ENCODE data around the gene PDGFA. TPM values are rescaled to one million over a fixed set of nuclear protein-coding genes. Genes with fewer than 3 reads are reported as not detected.

The PDGFA gene
- total RNA-seq, 1 donor from 2014 or later: 9.8 TPM

DNA sequence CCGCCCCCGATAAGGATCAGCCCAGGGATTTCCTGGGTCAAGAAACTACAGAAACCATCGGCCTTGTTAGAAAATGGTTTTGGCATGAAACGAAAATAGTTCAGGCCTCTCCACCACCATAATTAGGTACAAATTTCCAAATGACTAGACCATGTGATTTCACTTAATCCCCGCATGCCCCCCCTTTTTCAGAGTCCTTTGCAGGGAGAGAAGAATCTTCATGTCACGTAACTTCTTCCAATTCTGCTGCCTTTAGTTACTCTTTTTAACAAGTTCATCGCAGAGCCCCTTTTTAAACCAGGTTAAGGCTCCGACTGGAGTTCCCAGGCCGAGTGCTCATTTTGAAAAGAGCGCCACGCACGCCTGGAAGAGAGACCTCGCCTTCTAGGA lies 3.4 kb downstream of the PDGFA start:
- TF ChIP-seq EZH2 (IDR thresholded peaks at IDR 0.05) (no peak), EZH2phosphoT487 (IDR thresholded peaks at IDR 0.05) (no peak)
- TF ChIP-seq, protein P1, sequence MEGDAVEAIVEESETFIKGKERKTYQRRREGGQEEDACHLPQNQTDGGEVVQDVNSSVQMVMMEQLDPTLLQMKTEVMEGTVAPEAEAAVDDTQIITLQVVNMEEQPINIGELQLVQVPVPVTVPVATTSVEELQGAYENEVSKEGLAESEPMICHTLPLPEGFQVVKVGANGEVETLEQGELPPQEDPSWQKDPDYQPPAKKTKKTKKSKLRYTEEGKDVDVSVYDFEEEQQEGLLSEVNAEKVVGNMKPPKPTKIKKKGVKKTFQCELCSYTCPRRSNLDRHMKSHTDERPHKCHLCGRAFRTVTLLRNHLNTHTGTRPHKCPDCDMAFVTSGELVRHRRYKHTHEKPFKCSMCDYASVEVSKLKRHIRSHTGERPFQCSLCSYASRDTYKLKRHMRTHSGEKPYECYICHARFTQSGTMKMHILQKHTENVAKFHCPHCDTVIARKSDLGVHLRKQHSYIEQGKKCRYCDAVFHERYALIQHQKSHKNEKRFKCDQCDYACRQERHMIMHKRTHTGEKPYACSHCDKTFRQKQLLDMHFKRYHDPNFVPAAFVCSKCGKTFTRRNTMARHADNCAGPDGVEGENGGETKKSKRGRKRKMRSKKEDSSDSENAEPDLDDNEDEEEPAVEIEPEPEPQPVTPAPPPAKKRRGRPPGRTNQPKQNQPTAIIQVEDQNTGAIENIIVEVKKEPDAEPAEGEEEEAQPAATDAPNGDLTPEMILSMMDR (IDR thresholded peaks at IDR 0.05): no peak
- Histone ChIP-seq H3K27me3 (peaks cover 59% of the 10 kb centered on the region), H3K4me2 (peak overlapping the region; percentile 97), H3K4me3 (peak overlapping the region; percentile 62), H3K9me3 (ENCODE audit: low read depth) (no peaks in the 10 kb centered on the region), H3K4me1 (peaks cover 39% of the 10 kb centered on the region), H3K79me2 (ENCODE audit: low read depth) (peaks cover 7% of the 10 kb centered on the region), H3K27ac (no peak overlapping the region), H4K20me1 (ENCODE audit: low read depth) (peaks cover 32% of the 10 kb centered on the region), H2AFZ (replicated peaks) (no peak overlapping the region), H3K9ac (no peak overlapping the region), H3K36me3 (no peaks in the 10 kb centered on the region), H3F3A (ENCODE audit: low read depth) (peaks cover 54% of the 10 kb centered on the region)
- Mint-ChIP-seq H3K4me3 (peak overlapping the region; percentile 59), H3K36me3 (no peaks in the 10 kb centered on the region), H3K27me3 (ENCODE audit: insufficient read depth, low read depth) (peaks cover 42% of the 10 kb centered on the region), H3K4me1 (peaks cover 16% of the 10 kb centered on the region), H3K27ac (no peak overlapping the region), H3K9me3 (no peaks in the 10 kb centered on the region)
- peak; percentile 51 for DNase-seq (ENCODE audit: low spot score)

DNA sequence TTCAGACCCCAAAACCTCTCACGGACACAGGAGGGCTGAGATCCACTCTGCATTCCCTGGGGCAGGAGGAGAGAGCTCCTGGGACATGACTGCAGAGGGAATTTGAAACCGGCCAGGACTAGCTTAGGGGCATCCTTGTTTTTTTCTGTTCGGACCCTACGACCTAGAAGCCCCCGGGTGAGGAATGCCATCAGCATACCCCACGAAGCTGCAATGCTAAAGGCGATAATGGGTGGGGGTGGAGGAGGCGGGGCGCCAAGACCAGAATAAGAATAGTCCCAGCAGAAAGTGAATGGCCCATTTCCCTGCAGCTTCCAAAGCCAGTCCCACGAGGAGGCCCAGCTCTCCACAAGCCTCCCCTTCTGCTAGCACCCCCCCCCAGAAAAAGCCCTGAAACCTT lies 4.0 kb downstream of the PDGFA start:
- H3K36me3 ChIP-seq: no peaks in the 10 kb centered on the region
- peaks cover 48% of the 10 kb centered on the region for H3F3A ChIP-seq (ENCODE audit: low read depth)
- TF ChIP-seq EZH2phosphoT487 (IDR thresholded peaks at IDR 0.05) (no peak), EZH2 (IDR thresholded peaks at IDR 0.05) (no peak)
- TF ChIP-seq, protein P1 (IDR thresholded peaks at IDR 0.05): no peak
- H3K27me3 ChIP-seq: peaks cover 54% of the 10 kb centered on the region
- Mint-ChIP-seq H3K4me1 (peaks cover 16% of the 10 kb centered on the region), H3K36me3 (no peaks in the 10 kb centered on the region), H3K4me3 (no peak overlapping the region), H3K27me3 (ENCODE audit: insufficient read depth, low read depth) (peaks cover 36% of the 10 kb centered on the region), H3K27ac (no peak overlapping the region), H3K9me3 (no peaks in the 10 kb centered on the region)
- H3K9me3 ChIP-seq (ENCODE audit: low read depth): no peaks in the 10 kb centered on the region
- H3K4me2 ChIP-seq: peak overlapping the region; percentile 97
- peaks cover 26% of the 10 kb centered on the region for H4K20me1 ChIP-seq (ENCODE audit: low read depth)
- H2AFZ ChIP-seq (replicated peaks): no peak overlapping the region
- peak; percentile 54 for DNase-seq (ENCODE audit: low spot score)
- peaks cover 7% of the 10 kb centered on the region for H3K79me2 ChIP-seq (ENCODE audit: low read depth)
- peaks cover 33% of the 10 kb centered on the region for H3K4me1 ChIP-seq
- no peak overlapping the region for H3K9ac ChIP-seq
- no peak overlapping the region for H3K27ac ChIP-seq
- peak overlapping the region; percentile 15 for H3K4me3 ChIP-seq

DNA sequence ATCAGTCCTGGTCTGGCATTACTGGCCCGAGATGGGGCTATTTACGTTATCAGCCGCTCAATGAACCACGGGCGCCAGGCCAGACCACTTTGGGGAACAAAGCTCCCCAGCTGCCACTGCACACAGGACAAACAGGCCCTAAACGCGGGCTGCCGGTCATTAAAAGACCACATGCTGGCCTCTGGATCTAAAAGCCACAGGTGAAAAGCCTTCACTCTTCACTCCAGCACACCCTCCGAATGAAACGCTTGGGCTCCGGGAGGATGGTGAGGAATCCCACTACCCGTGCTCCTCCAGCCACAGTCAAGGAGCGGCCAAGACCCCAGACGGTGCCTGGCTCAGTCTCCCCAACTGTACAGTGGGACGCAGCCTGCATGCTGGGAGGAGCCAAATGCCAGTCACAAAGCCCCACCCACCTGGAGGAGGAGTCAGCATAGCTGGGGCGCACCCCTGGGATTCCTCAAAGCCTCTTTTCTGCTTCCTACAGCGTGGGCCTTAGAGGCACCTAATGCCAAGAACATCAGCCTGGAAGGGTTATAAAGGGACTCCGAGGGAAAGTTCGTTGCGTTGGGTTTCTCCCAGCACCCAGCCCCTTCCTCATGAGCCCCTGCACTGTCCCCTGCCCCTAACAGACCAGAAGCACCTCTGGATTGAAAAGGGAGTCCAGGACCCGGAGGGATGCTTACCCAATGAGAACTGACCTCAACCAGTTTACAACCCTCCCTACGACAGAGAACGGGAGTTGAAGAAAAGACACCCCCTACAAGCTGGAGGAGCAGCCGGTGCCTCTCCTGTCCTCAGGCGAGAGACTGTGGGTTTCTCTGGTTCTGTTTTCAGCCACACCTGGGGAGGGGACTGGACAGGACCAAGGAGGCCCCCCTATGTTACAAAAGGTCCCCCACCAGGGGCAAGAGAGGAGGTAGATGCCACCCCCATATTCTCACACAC lies 4.7 kb downstream of the PDGFA start:
- H3K27ac Mint-ChIP-seq: no peak overlapping the region
- H3K4me3 ChIP-seq: peak overlapping the region; percentile 15

More for the DNA sequence above, 4.7 kb downstream of the PDGFA start:
- Mint-ChIP-seq H3K4me1 (peaks cover 16% of the 10 kb centered on the region), H3K27me3 (ENCODE audit: insufficient read depth, low read depth) (peaks cover 36% of the 10 kb centered on the region), H3K4me3 (no peak overlapping the region), H3K36me3 (no peaks in the 10 kb centered on the region), H3K9me3 (no peaks in the 10 kb centered on the region)
- Histone ChIP-seq H3K79me2 (ENCODE audit: low read depth) (peaks cover 7% of the 10 kb centered on the region), H2AFZ (replicated peaks) (no peak overlapping the region), H3K36me3 (no peaks in the 10 kb centered on the region), H3K4me1 (peaks cover 31% of the 10 kb centered on the region), H3K27ac (no peak overlapping the region), H3K9ac (no peak overlapping the region), H3F3A (ENCODE audit: low read depth) (peaks cover 41% of the 10 kb centered on the region), H3K9me3 (ENCODE audit: low read depth) (no peaks in the 10 kb centered on the region), H3K27me3 (peaks cover 47% of the 10 kb centered on the region), H3K4me2 (peak overlapping the region; percentile 97), H4K20me1 (ENCODE audit: low read depth) (peaks cover 20% of the 10 kb centered on the region)
- TF ChIP-seq EZH2 (IDR thresholded peaks at IDR 0.05): no peak
- peak; percentile 19 for TF ChIP-seq EZH2phosphoT487 (IDR thresholded peaks at IDR 0.05)
- TF ChIP-seq, protein P1 (IDR thresholded peaks at IDR 0.05): no peak
- DNase-seq (ENCODE audit: low spot score): peak; percentile 77
